ENCODE measurements around the gene WDR33.

- TF ChIP-seq CTCF (IDR thresholded peaks at IDR 0.05) (no peak), POLR2AphosphoS5 (IDR thresholded peaks at IDR 0.05) (no peak)
Observed at GRCh38 chr2:127678531-127678930, 132.4 kb downstream of the WDR33 start.
